Pons (tissue), 1 donor: ENCODE data around the gene PIGW.
A peak's percentile ranks its signal among the peaks of the same experiment; 100 is the strongest.

Experiments used
- DNase-seq: peaks from one replicate; pipeline ENCODE4 v3.0.0-alpha.2; 2016; ENCODE audit warnings: low spot score

PIGW gene

DNA sequence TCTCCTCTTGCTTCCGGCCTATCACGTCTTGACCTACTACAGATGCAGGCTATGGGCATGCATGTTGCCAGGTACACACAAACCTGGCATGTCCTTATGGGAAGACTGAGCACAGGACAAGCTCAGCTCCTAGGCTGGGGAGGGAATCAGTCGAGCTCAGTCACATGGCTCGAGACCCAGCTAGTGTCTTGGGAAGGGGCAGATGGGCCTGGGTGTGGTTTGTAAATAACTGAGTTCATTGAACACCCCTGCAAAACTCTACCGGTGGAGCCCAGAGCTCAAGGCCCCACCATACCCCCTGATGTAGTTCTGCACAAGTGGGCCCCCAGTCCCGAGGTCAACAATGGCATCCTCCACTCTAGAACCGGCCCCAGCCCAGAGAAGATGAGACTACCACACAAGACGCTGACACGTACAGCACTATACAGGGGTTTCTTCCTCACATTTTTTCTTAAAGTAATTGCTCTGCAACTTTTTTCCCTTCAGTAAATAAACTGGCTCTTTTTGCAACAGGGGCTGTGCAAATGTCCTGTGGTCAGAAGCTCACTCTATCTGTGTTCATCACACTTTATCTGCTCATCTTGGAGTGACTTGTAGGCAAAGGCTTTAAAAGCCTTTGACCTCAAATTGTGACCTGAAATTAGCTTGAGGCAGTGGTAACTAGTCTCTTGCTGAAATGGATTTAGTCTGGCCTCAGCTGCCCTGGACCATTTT is 25.4 kb upstream of the PIGW start:
- no peak for DNase-seq

GRCh38 chr17:36510636-36511035 is 24.2 kb upstream of the PIGW start:
- no peak for DNase-seq

GRCh38 chr17:36511216-36511615 is 23.6 kb upstream of the PIGW start:
- DNase-seq: no peak

- DNase-seq: no peak
These were observed 22.1 kb upstream of the PIGW start for GRCh38 chr17:36512641-36513040.

DNA sequence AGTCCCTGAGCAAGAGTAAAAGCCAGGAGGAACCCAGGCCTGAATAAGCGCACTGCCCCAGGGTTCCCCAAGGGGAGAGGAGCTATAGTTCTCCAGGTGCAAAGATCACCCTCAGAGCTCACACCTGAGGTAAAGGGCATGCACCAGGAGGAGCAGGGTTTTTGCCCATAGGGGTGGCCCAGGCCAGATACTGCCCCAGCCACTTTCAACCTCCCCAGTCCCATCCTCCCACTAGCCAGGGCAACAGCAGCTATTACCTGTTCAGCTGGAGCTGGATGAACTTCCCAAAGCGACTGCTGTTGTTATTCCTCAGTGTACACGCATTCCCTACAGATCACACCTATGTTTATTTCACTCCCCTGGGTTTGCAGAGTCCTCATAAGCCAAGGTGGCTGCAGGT is 19.9 kb upstream of the PIGW start:
- no peak for DNase-seq

- no peak for DNase-seq
These were observed 18.9 kb upstream of the PIGW start for GRCh38 chr17:36515837-36516236.

GRCh38 chr17:36523113-36523512 is 11.7 kb upstream of the PIGW start:
- no peak for DNase-seq

GRCh38 chr17:36524428-36524876 is 10.3 kb upstream of the PIGW start:
- DNase-seq: no peak

DNA sequence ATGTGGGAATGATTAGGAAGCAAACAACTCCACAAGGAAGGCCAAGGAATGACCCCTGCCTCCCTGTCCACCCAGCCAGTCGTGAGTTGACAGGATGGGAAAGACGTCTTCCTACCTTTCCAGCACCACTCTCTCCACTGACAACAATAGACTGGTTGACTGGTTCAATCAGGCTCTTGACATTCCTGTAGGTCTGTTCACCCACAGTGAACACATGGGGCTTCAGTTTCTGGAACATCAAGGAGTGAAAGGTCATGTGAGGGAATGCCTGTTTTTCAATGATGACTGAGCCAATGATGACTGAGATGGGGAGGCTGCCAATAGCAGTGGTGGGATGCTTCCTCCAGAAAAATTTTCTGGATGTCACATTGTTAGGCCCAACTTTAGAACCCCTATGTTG is 9.7 kb upstream of the PIGW start:
- DNase-seq: no peak

DNA sequence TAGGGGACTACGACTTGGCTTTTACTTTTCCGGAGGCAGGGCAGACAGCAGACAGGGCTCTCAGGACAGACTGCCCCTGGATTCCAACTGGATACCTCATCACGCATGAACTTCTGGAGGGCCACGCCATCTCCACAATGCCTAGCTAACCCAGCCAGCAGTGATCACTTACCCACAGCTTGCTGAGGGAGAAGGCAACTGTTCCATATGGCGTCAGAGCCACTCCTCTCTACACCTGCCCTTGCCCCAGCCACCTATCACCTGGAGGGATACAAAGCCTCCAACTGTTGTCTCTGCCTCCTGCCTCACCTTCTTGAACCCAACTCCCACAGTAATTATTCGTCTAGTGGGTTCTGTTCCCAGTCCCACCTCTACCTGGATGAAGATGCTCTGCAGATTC is 8.9 kb upstream of the PIGW start:
- DNase-seq: no peak

- DNase-seq: no peak
These were observed 7.1 kb upstream of the PIGW start for GRCh38 chr17:36527621-36528250.

GRCh38 chr17:36529121-36529520 is 5.7 kb upstream of the PIGW start:
- no peak for DNase-seq

DNA sequence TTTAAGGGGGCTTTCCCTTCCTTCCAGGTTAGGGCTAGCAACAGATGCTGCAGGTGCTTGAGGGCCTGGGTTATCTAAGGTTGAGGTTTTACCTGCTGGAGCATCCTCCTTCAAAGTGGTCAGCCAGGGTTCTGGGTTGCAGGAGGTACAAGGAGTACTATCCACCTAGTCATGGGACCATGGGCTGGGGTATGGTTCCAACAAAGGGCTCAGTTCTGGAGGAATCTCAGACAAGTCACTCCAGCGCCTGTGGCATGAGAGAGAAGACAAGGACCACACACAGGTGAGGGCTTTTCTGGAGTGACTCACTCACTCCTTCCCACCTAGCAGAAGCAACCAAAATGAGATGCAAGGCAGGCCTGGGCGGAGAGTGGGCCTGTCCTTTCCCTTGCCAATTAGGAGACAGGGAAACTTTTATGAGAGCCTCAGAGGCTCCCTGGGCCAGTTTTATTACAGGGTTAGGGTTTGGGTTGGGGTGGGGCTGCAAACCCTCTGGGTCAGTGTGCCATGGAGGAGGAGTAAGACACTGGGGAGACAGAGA is 2.3 kb upstream of the PIGW start:
- DNase-seq: no peak

- DNase-seq: peak; percentile 25
These were observed 600 bp upstream of the PIGW start for GRCh38 chr17:36533935-36534839.

GRCh38 chr17:36535669-36536081 is 888 bp downstream of the PIGW start:
- DNase-seq: no peak

GRCh38 chr17:36540696-36541095 is 5.9 kb downstream of the PIGW start:
- no peak for DNase-seq

DNA sequence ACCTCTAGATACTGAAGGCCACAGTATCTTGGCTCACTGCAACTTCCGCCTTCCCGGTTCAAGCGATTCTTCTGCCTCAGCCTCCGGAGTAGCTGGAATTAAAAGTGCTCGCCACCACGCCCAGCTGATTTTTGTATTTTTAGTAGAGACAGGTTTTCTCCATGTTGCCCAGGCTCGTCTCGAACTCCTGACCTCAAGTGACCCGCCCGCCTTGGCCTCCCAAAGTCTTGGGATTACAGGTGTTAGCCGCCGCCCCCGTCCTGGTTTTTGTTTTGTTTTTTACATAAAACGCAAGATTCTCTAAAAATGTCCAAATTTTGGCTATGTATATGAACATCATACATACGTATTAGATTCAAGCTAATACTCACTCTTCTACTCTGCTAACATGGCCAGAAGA is 8.0 kb downstream of the PIGW start:
- DNase-seq: no peak

- DNase-seq: peak; percentile 33
These were observed 9.2 kb downstream of the PIGW start for GRCh38 chr17:36544044-36544306.

GRCh38 chr17:36544307-36545076 is 9.7 kb downstream of the PIGW start, which contains the start of gene GGNBP2:
Gene GGNBP2, plus strand, starts transcription at chr17:36544919. Its CDS starts 806 bp downstream, at chr17:36545725.
- DNase-seq: peak; percentile 88

DNA sequence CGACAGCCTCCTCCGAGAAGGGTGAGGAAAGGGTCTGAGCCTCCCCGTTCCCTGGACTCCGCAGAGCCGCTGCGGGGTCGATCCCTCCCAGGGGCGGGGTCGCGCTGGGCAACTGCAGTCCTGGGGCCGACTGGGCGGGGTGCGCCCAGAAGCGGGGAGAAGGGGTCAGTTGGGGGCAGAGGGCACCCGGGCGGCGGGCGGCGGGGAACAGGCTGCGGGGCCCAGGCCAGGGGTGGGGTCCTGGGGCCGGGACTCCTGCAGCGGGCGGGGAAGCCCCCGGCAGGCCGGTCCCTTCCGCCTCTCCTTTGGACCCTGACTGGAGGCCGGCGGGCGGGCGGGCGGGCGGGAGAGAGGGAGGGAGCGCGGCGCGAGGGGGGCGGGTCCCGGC is 10.3 kb downstream of the PIGW start:
- DNase-seq: no peak

DNA sequence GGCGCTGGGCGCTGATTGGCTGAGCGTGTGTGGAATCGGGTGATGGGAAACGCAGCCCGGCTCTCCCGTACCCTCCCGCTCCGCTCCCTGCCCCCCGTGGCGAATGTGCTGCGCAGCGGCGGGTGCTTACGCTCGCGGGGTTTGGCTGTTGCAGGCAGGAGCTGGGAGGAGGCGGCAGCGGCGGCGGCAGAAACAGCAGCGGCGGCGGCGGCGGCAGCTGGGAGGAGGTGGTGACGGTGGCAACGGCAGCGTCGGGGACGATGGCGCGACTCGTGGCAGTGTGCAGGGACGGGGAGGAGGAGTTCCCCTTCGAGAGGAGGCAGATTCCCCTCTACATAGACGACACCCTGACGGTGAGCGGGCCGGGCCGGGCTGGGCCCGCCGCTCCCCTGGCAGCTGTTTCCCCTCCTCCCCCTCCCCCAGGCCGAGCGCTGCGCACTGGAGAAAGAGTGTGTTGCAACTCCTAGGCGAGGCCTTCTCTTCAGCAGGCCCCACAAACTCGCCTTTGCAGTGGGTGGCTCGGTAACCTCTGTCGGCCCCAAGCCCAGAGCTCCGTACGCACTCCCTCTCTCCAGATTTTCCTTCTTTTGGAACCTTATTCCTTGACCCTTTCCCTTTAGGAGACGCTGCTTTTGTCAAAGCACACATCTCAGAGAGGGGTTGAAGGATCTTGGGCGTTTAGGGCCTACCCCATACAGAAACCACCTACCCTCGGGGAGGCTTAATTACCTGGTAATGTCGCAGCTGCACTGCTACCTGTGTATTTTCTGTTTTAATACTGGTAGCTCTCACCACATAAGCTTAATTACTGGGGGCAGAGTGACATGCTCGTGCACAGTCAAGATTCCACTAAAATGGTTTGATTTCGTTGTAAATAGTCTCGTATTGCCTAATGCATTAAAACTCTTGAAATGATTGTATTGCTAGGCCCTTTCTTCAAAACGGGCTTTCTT is 11.0 kb downstream of the PIGW start:
- peak; percentile 90 for DNase-seq
